CD8-positive, alpha-beta memory T cell (primary cell): ENCODE data around the gene KIZ. TPM values are rescaled to one million over a fixed set of nuclear protein-coding genes. Genes with fewer than 3 reads are reported as not detected.

Experiments
- CTCF ChIA-PET: fragments of 350-600 bp; sonication (Branson Sonifier 250); formaldehyde crosslinking; loops from one replicate; lab custom pipeline; 2021; ENCODE audit warnings: antibody characterized with exemption; lab: Charles Lee
- POLR2A ChIA-PET: fragments of 350-600 bp; sonication (Branson Sonifier 250); formaldehyde crosslinking; loops from one replicate; lab custom pipeline; 2021; ENCODE audit warnings: antibody characterized with exemption; lab: Charles Lee
- DNase-seq, 5 donors: peaks; one replicate each; pipeline versions ENCODE4 v3.0.0 to v3.0.0-alpha.2; 2020 to 2022; ENCODE audit warnings: mixed read lengths in 1 of 5
- H3K27ac ChIP-seq: one replicate; pipeline ENCODE4 v1.7.0; 2013; ENCODE audit warnings: low read depth, mild to moderate bottlenecking, low read length, moderate library complexity
- H3K27me3 ChIP-seq: 2 replicates; pipeline ENCODE4 v1.7.0; 2013; ENCODE audit warnings: low read length, mild to moderate bottlenecking; ENCODE audit not compliant: insufficient read depth, poor library complexity, severe bottlenecking
- H3K36me3 ChIP-seq: 2 replicates; pipeline ENCODE4 v1.7.0; 2013; ENCODE audit warnings: mild to moderate bottlenecking, low read length, moderate library complexity; ENCODE audit not compliant: insufficient read depth
- H3K4me1 ChIP-seq: 2 replicates; pipeline ENCODE4 v1.7.0; 2013; ENCODE audit warnings: mild to moderate bottlenecking, low read length, moderate library complexity; ENCODE audit not compliant: insufficient read depth
- H3K4me3 ChIP-seq: 2 replicates; pipeline ENCODE4 v1.7.0; 2013; ENCODE audit warnings: mild to moderate bottlenecking, low read length
- H3K9me3 ChIP-seq: 2 replicates; pipeline ENCODE4 v1.7.0; 2013; ENCODE audit warnings: mild to moderate bottlenecking, low read length
- H3K27ac Mint-ChIP-seq, 8 donors: one replicate each; pipeline ENCODE4 v1.8.0; 2020 to 2021; ENCODE audit warnings: mixed read lengths in 8 of 8, mild to moderate bottlenecking in 6 of 8, inconsistent platforms in 3 of 8, moderate library complexity in 3 of 8
- H3K27me3 Mint-ChIP-seq, 2 donors: one replicate each; pipeline ENCODE4 v1.8.0; 2020 to 2021; ENCODE audit warnings: mixed read lengths in 2 of 2, mild to moderate bottlenecking in 1 of 2, moderate library complexity in 1 of 2
- H3K36me3 Mint-ChIP-seq, 3 donors: one replicate each; pipeline ENCODE4 v1.8.0; 2020 to 2021; ENCODE audit warnings: mixed read lengths in 3 of 3, inconsistent platforms in 1 of 3, mild to moderate bottlenecking in 1 of 3
- H3K4me1 Mint-ChIP-seq, 3 donors: one replicate each; pipeline ENCODE4 v1.8.0; 2020 to 2021; ENCODE audit warnings: mixed read lengths in 3 of 3, inconsistent platforms in 1 of 3, mild to moderate bottlenecking in 1 of 3
- H3K4me3 Mint-ChIP-seq, 7 donors: one replicate each; pipeline ENCODE4 v1.8.0; 2020 to 2021; ENCODE audit warnings: mixed read lengths in 7 of 7, mild to moderate bottlenecking in 6 of 7, moderate library complexity in 4 of 7, inconsistent platforms in 2 of 7
- H3K9me3 Mint-ChIP-seq, 5 donors: one replicate each; pipeline ENCODE4 v1.8.0; 2020 to 2022; ENCODE audit warnings: mixed read lengths in 5 of 5, mild to moderate bottlenecking in 3 of 5, moderate library complexity in 2 of 5, inconsistent platforms in 1 of 5
- polyA plus RNA-seq: library from polyadenylated mRNA; unstranded; fragments of 300-500 nt; fragmentation: Illumina TruSeq; gene quantifications from one replicate; pipeline ENCODE4 v1.2.3, GENCODE V29; 2021
- total RNA-seq, 2 experiments: library from RNA; stranded (reverse); gene quantifications; one replicate each; pipeline ENCODE4 v1.2.3, GENCODE V29; 2021

KIZ gene
- total and polyA plus RNA-seq, 3 experiments from 2014 or later = 9.7 to 20.5 (median 13.3) TPM

DNA sequence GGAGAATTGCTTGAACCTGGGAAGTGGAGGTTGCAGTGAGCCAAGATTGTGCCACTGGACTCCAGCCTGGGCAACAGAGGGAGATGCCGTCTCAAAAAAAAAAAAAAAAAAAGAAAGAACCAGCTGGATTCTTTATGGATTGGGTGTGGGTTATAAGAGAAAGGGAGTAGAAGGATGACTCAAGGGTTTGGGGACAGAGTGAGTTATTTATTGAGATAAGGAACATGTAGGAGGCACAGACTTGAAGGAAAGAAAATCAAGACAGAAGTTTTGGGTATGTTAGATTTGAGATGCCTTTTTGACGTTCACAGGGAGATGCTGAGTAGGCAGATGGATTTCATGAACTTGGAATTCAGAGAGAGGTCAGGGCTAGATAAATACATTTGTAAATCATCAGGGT, 47.6 kb downstream of the KIZ start:
- DNase-seq = no peak
- ChIA-PET POLR2A (no interaction called here), CTCF (no interaction called here)
- Mint-ChIP-seq H3K27ac (no peak overlapping the region), H3K27me3 (peaks cover 0 to 1% of the 10 kb centered on the region in 2 donors), H3K4me1 (peaks cover 9 to 19% (median 11%) of the 10 kb centered on the region in 3 donors), H3K9me3 (peaks cover 0 to 10% (median 8%) of the 10 kb centered on the region in 5 donors), H3K4me3 (no peak overlapping the region), H3K36me3 (peaks cover 9 to 26% (median 12%) of the 10 kb centered on the region in 3 donors)
- no peaks in the 10 kb centered on the region for H3K36me3 ChIP-seq
- no peaks in the 10 kb centered on the region for H3K9me3 ChIP-seq
- H3K4me1 ChIP-seq = peaks cover 7% of the 10 kb centered on the region
- no peak overlapping the region for H3K4me3 ChIP-seq
- no peaks in the 10 kb centered on the region for H3K27me3 ChIP-seq
- no peak overlapping the region for H3K27ac ChIP-seq

DNA sequence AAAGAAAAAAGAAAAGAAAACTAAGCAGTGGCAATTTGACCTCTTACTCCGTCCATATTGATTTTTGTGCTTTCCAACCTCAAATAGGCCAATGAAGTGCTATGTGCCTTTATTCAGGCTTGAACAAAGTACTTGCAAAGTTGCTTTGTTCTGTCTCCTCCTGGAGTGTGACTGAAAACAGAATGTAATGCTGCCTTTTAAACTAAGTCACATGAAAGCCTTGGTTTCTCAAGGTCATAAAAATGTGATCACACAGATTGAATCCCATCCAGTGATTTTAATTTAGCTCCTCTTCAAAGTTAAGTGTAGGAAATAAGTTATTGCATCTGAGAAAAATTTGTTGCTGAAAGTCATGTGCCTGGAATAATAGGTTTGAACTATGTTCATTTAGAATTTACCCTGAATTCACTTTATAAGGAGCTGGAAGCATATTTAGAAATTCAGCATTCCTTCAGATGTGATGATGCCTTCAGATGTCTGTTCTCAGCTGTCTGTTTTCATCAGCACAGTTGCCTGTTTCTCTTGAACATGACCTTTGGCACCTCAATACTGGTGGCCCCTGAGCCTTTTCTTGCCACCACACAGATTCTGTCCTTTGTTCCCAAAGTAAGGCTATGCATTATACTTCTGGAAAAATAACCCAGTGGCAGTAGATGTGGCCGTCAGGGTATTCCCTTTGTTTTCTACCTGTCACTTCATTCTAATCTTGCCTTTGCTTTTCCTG, 48.8 kb downstream of the KIZ start:
- peaks cover 0 to 10% (median 8%) of the 10 kb centered on the region in 5 donors for H3K9me3 Mint-ChIP-seq
- no peak overlapping the region for H3K27ac ChIP-seq
- no peaks in the 10 kb centered on the region for H3K9me3 ChIP-seq
- no peak overlapping the region for H3K4me3 ChIP-seq
- peaks cover 0 to 1% of the 10 kb centered on the region in 2 donors for H3K27me3 Mint-ChIP-seq
- no peaks in the 10 kb centered on the region for H3K36me3 ChIP-seq
- H3K36me3 Mint-ChIP-seq = peaks cover 9 to 31% (median 14%) of the 10 kb centered on the region in 3 donors
- peaks cover 14 to 26% (median 15%) of the 10 kb centered on the region in 3 donors for H3K4me1 Mint-ChIP-seq
- ChIA-PET CTCF (no interaction called here), POLR2A (no interaction called here)
- no peak overlapping the region for H3K27ac Mint-ChIP-seq
- no peak for DNase-seq
- no peak overlapping the region for H3K4me3 Mint-ChIP-seq
- H3K27me3 ChIP-seq = no peaks in the 10 kb centered on the region
- peaks cover 7% of the 10 kb centered on the region for H3K4me1 ChIP-seq

- no peaks in the 10 kb centered on the region for H3K27me3 ChIP-seq
- DNase-seq = no peak
- peaks cover 9 to 30% (median 14%) of the 10 kb centered on the region in 3 donors for H3K36me3 Mint-ChIP-seq
- H3K27me3 Mint-ChIP-seq = peaks cover 0 to 1% of the 10 kb centered on the region in 2 donors
- no peaks in the 10 kb centered on the region for H3K36me3 ChIP-seq
- no peaks in the 10 kb centered on the region for H3K9me3 ChIP-seq
- H3K4me3 ChIP-seq = no peak overlapping the region
- H3K27ac Mint-ChIP-seq = no peak overlapping the region
- no peak overlapping the region for H3K27ac ChIP-seq
- H3K4me1 ChIP-seq = peaks cover 7% of the 10 kb centered on the region
- POLR2A ChIA-PET = no interaction called here
- no peak overlapping the region for H3K4me3 Mint-ChIP-seq
- CTCF ChIA-PET = no interaction called here
- peaks cover 0 to 10% (median 8%) of the 10 kb centered on the region in 5 donors for H3K9me3 Mint-ChIP-seq
- H3K4me1 Mint-ChIP-seq = peaks cover 14 to 28% (median 15%) of the 10 kb centered on the region in 3 donors
Measured at GRCh38 chr20:21175433-21175832, 49.6 kb downstream of the KIZ start.

GRCh38 chr20:21177767-21178166, 51.9 kb downstream of the KIZ start:
- Histone ChIP-seq H3K27me3 (no peaks in the 10 kb centered on the region), H3K4me3 (no peak overlapping the region), H3K4me1 (peaks cover 7% of the 10 kb centered on the region), H3K27ac (no peak overlapping the region), H3K36me3 (no peaks in the 10 kb centered on the region), H3K9me3 (no peaks in the 10 kb centered on the region)
- H3K27me3 Mint-ChIP-seq = peaks cover 0 to 1% of the 10 kb centered on the region in 2 donors
- H3K27ac Mint-ChIP-seq = no peak overlapping the region
- POLR2A ChIA-PET = no interaction called here
- DNase-seq = no peak
- peaks cover 0 to 10% (median 8%) of the 10 kb centered on the region in 5 donors for H3K9me3 Mint-ChIP-seq
- H3K4me1 Mint-ChIP-seq = peaks cover 14 to 28% (median 15%) of the 10 kb centered on the region in 3 donors
- H3K36me3 Mint-ChIP-seq = peaks cover 10 to 24% (median 14%) of the 10 kb centered on the region in 3 donors
- H3K4me3 Mint-ChIP-seq = no peak overlapping the region
- CTCF ChIA-PET = no interaction called here

GRCh38 chr20:21179757-21180156, 53.9 kb downstream of the KIZ start:
- H3K4me3 Mint-ChIP-seq = no peak overlapping the region
- no peak overlapping the region for H3K27ac Mint-ChIP-seq
- no peaks in the 10 kb centered on the region for H3K27me3 ChIP-seq
- DNase-seq = no peak
- H3K36me3 Mint-ChIP-seq = peaks cover 10 to 22% (median 18%) of the 10 kb centered on the region in 3 donors
- H3K9me3 Mint-ChIP-seq = peaks cover 0 to 10% (median 8%) of the 10 kb centered on the region in 5 donors
- peaks cover 10 to 24% (median 19%) of the 10 kb centered on the region in 3 donors for H3K4me1 Mint-ChIP-seq
- no peaks in the 10 kb centered on the region for H3K36me3 ChIP-seq
- H3K27me3 Mint-ChIP-seq = no peaks in the 10 kb centered on the region
- no peak overlapping the region for H3K27ac ChIP-seq
- no peak overlapping the region for H3K4me3 ChIP-seq
- CTCF ChIA-PET = no interaction called here
- POLR2A ChIA-PET = no interaction called here
- no peaks in the 10 kb centered on the region for H3K9me3 ChIP-seq
- peaks cover 7% of the 10 kb centered on the region for H3K4me1 ChIP-seq

- DNase-seq = no peak
- Histone ChIP-seq H3K27me3 (no peaks in the 10 kb centered on the region), H3K9me3 (no peaks in the 10 kb centered on the region), H3K27ac (no peak overlapping the region), H3K36me3 (no peaks in the 10 kb centered on the region), H3K4me1 (peaks cover 5% of the 10 kb centered on the region), H3K4me3 (no peak overlapping the region)
- no peaks in the 10 kb centered on the region for H3K27me3 Mint-ChIP-seq
- peaks cover 7 to 20% (median 16%) of the 10 kb centered on the region in 3 donors for H3K4me1 Mint-ChIP-seq
- no peak overlapping the region for H3K4me3 Mint-ChIP-seq
- no peak overlapping the region for H3K27ac Mint-ChIP-seq
- CTCF ChIA-PET = no interaction called here
- POLR2A ChIA-PET = no interaction called here
- H3K36me3 Mint-ChIP-seq = peaks cover 10 to 22% (median 18%) of the 10 kb centered on the region in 3 donors
- H3K9me3 Mint-ChIP-seq = peaks cover 0 to 10% (median 8%) of the 10 kb centered on the region in 5 donors
Measured at GRCh38 chr20:21180248-21180647, 54.4 kb downstream of the KIZ start.

GRCh38 chr20:21181028-21181427, 55.1 kb downstream of the KIZ start:
- Mint-ChIP-seq H3K27ac (no peak overlapping the region), H3K9me3 (peaks cover 0 to 10% (median 8%) of the 10 kb centered on the region in 5 donors), H3K4me1 (peaks cover 4 to 15% (median 13%) of the 10 kb centered on the region in 3 donors), H3K27me3 (no peaks in the 10 kb centered on the region), H3K36me3 (peaks cover 13 to 22% (median 20%) of the 10 kb centered on the region in 3 donors), H3K4me3 (no peak overlapping the region)
- H3K27me3 ChIP-seq = no peaks in the 10 kb centered on the region
- H3K36me3 ChIP-seq = no peaks in the 10 kb centered on the region
- no peak for DNase-seq
- ChIA-PET CTCF (no interaction called here), POLR2A (no interaction called here)
- no peak overlapping the region for H3K4me3 ChIP-seq
- no peaks in the 10 kb centered on the region for H3K9me3 ChIP-seq
- H3K27ac ChIP-seq = no peak overlapping the region
- no peaks in the 10 kb centered on the region for H3K4me1 ChIP-seq

DNA sequence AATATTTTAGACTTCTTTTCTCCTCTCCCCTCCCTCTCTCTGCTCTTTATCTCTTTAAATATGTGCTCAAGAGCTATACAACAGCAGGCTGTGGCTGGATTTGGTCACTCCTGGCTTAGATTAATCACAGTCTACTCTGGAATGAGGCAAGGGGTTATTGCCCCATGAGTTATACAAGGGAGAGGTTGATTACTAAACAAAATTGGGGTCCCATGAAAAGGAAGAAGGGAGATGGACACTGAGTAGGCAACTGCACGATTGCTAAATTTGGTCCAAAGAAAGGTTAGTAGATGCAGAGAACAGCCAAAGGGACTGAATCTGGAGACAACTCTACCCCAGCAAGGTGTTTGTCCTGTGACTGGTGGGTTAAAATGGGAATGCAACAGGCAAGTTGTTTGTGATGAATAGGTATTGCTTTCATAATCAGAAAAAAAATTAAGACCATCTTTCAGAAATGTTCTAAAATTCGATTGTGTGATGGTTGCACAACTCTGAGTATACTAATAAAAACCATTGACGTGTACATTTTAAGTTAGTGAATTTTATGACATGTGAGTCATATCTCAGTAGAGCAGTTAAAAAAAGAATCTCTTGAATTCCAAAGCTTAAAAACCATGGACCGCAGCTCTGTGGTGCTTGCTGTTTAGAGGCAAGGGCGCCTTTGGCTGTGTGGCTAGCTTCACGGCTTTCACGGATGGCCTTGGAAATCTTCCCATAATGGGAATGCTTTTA, 57.1 kb downstream of the KIZ start:
- no peak for DNase-seq
- H3K4me3 ChIP-seq = no peak overlapping the region
- POLR2A ChIA-PET = no interaction called here
- Mint-ChIP-seq H3K27me3 (no peaks in the 10 kb centered on the region), H3K4me3 (no peak overlapping the region), H3K4me1 (peaks cover 4 to 13% (median 11%) of the 10 kb centered on the region in 3 donors), H3K36me3 (peaks cover 10 to 28% (median 18%) of the 10 kb centered on the region in 3 donors), H3K9me3 (no peaks in the 10 kb centered on the region), H3K27ac (no peak overlapping the region)
- no peaks in the 10 kb centered on the region for H3K9me3 ChIP-seq
- no peaks in the 10 kb centered on the region for H3K36me3 ChIP-seq
- CTCF ChIA-PET = no interaction called here
- no peaks in the 10 kb centered on the region for H3K4me1 ChIP-seq
- no peaks in the 10 kb centered on the region for H3K27me3 ChIP-seq
- H3K27ac ChIP-seq = no peak overlapping the region
